ENCODE results near the gene ZNF839. TPM values are rescaled to one million over a fixed set of nuclear protein-coding genes. Genes with fewer than 3 reads are reported as not detected.

ZNF839 gene
- polyA plus RNA-seq, 12 donors = 8.2 to 21.5 (median 11.9) TPM; not detected in 1

DNA sequence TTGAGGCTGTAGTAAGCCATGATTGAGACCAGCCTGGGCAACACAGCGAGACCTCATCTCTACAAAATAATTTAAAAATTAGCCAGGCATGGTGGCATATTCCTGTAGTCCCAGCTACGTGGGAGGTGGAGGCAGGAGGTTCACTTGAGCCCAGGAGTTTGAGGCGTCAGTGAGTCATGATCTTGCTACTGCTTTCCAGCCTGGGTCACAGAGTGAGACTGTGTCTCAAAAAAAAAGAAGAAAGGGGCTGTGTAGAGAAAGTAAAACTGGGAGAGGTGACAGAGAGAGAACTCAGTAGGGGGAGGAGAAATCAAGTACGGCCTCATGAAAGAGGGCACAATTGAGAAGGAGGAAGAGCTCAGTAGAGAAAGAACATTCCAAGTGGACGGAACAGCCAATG is 55.6 kb downstream of the ZNF839 start:
- DNase-seq = no peak

DNA sequence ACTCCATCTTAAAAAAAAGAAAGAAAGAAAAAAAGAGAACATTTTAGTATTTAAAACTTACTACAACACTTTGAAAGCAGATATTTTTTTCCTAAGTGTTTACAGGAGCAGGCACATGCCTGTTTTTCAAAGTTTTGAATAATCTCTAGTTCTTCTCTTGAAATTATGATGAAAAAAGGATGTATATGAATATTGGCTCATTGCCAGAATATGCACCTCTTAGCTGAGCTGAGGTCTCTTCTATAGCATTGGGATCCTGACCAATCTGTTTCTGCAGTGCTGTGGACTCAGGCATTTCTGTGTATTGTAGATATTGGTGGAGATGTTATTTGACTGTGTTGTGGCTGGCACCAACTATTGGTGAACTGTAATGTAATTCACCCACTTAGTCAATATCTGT is 58.1 kb downstream of the ZNF839 start:
- DNase-seq = no peak

DNA sequence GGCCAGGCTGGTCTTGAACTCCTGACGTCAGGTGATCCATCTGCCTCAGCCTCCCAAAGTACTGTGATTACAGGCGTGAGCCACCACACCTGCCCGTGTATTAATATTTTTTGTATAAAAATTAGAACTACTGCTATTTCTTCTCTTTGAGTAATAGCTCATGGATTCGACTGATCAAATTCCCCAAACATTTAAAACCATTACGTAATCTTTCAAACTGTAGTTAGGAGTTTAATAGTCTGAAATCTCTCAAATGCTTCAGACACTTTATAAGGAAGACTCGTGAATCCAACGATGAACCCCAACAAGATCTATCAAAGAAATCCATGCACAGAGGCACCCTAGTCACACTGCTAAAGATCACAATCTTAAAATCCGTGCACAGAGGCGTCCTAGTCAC is 59.3 kb downstream of the ZNF839 start:
- no peak for DNase-seq

DNA sequence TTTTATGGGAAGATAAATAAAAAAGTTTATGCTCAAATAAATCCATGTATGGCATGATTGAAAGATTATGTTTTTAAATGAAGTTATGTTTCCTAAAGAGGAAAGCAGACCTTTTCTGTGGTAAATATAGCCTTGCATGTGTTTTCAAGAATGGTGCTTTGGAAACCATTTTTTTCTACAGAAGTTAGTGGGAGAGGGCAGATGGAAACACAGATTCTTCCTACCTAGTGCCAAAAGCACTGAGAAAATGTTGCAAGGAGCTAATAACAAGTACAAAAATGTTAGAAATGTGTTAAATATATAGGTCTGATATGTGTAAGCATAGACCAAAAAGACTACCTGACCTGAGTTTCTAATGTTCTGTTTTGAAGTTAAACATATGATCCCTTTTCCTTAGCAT is 67.5 kb downstream of the ZNF839 start:
- DNase-seq = no peak

DNA sequence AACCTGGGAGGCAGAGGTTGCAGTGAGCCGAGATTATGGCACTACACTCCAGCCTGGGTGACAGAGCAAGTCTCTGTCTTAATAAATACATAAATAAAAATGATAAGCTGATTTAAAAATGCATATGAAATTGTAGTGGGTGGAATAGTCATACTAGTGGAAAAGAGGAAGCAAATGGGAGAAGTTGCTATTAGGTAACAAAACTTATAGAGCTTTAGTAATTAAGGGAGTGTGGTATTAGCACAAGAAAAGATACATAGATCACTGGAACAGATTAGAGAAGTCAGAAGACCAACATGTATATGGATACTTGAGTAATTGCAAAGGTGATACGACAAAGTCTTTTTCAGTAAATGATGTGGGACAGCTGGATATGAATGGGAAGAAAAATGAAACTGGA is 69.7 kb downstream of the ZNF839 start:
- DNase-seq = no peak

DNA sequence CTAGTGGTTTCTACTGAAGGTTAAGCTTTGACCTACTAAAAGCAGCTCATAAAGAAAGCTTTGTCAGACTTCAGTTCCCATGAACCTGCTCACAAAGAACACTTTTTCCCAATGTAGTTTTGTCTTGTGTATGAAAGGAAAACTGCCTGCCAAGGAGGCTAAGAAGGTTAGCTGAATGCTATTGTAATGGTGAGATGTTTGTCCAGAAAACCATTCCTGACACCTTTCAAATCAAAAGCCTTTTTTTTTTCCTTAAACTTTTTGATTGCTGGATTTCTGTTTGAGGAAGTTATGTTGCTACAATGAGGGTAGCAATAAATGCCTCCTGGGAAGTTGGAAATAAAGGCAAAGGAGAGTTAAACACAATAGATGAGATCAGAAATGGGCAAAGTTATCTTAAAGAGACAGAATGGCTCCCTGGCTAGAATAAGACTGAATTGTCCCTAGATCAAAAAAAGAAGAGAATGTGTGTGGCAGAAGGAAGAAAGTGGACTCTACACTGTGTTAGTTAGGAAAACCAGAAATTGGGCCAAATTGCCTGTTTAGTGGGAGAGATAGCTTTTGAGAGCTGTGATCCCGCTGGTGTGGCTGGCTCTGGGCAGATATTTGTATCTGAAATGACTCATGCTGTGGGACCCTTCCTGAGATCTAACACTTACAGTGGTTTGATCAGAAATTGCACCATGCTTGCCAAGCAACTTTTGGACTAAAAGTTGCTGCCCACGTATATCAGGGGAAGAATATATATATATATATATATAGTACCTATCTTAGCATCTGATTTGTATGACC is 70.7 kb downstream of the ZNF839 start:
- no peak for DNase-seq

Other genes with a start within 250 kb of the ZNF839 start
- 100 to 1,000 TPM; 263 to 396 (median 339) TPM for gene HSP90AA1, start 232.7 kb upstream of the ZNF839 start, polyA plus RNA-seq (ENCODE audit: insufficient read length in 12 of 12)
- gene WDR20, start 179.8 kb upstream of the ZNF839 start, polyA plus RNA-seq (ENCODE audit: insufficient read length in 12 of 12) = 10 to 100 TPM in 11 of 12 donors, not detected in 1; 22.5 to 45.4 (median 25.4) TPM
- gene MOK, start 14.6 kb upstream of the ZNF839 start, polyA plus RNA-seq (ENCODE audit: insufficient read length in 12 of 12) = 10 to 100 TPM in 4 of 12 donors, 1 to 10 TPM in 7, not detected in 1; 6.7 to 21.7 (median 8.1) TPM
- 10 to 100 TPM in 11 of 12 donors, not detected in 1; 26.6 to 57.1 (median 31.5) TPM for gene CINP, start 43.1 kb downstream of the ZNF839 start, polyA plus RNA-seq (ENCODE audit: insufficient read length in 12 of 12)
- 10 to 100 TPM in 10 of 12 donors, 1 to 10 TPM in 1, not detected in 1; 9.3 to 15.4 (median 13.3) TPM for gene TECPR2, start 43.2 kb downstream of the ZNF839 start, polyA plus RNA-seq (ENCODE audit: insufficient read length in 12 of 12)
- gene ANKRD9, start 190.0 kb downstream of the ZNF839 start, polyA plus RNA-seq (ENCODE audit: insufficient read length in 12 of 12) = 10 to 100 TPM in 4 of 12 donors, 1 to 10 TPM in 7, not detected in 1; 4.9 to 16.0 (median 8.4) TPM